Activated CD8-positive, alpha-beta T cell treated with anti-CD3 and anti-CD28 coated beads, Interleukin-2, amount 10 ng/mL, durations not matched to agents 7 days and 5 days (primary cell): Measurements from ENCODE around the gene SNTG2. TPM values are rescaled to one million over a fixed set of nuclear protein-coding genes. Genes with fewer than 3 reads are reported as not detected.
"Not testable (repeated sequence)": the region's sequence is repeated elsewhere in the genome, so short reads cannot be mapped to it uniquely, and the experiment has no call there.

ENCODE experiments used
- ATAC-seq: fragments of 150-1000 bp; cut with Tn5 transposase; one replicate; pipeline ENCODE4 v1.10.0; 2021; ENCODE audit warnings: moderate library complexity
- CTCF ChIA-PET: fragments of 350-600 bp; sonication (Branson Sonifier 250); formaldehyde crosslinking; loops from one replicate; lab custom pipeline; 2021; ENCODE audit warnings: antibody characterized with exemption; lab: Charles Lee
- POLR2A ChIA-PET: fragments of 350-600 bp; sonication (Branson Sonifier 250); formaldehyde crosslinking; loops from one replicate; lab custom pipeline; 2021; ENCODE audit warnings: antibody characterized with exemption; lab: Charles Lee
- DNase-seq: peaks from one replicate; pipeline ENCODE4 v3.0.0-alpha.2; 2020
- H3K27ac Mint-ChIP-seq: one replicate; pipeline ENCODE4 v1.8.0; 2021; ENCODE audit warnings: mild to moderate bottlenecking, mixed read lengths
- H3K27me3 Mint-ChIP-seq: one replicate; pipeline ENCODE4 v1.8.0; 2021; ENCODE audit warnings: low read depth, mixed read lengths
- H3K36me3 Mint-ChIP-seq: one replicate; pipeline ENCODE4 v1.8.0; 2021; ENCODE audit warnings: low read depth, mixed read lengths
- H3K4me1 Mint-ChIP-seq: one replicate; pipeline ENCODE4 v1.8.0; 2021; ENCODE audit warnings: low read depth, mixed read lengths
- H3K4me3 Mint-ChIP-seq: one replicate; pipeline ENCODE4 v1.8.0; 2021; ENCODE audit warnings: mild to moderate bottlenecking, mixed read lengths
- H3K9me3 Mint-ChIP-seq: one replicate; pipeline ENCODE4 v1.8.0; 2022; ENCODE audit warnings: mixed read lengths; ENCODE audit not compliant: insufficient read depth
- total RNA-seq, 2 experiments: library from RNA; stranded (reverse); gene quantifications; one replicate each; pipeline ENCODE4 v1.2.3, GENCODE V29; 2021

SNTG2 gene
- 1 to 10 TPM; 1.6 to 2.5 TPM for total RNA-seq

GRCh38 chr2:950080-950966 is at the start of gene SNTG2:
Gene SNTG2, plus strand, starts transcription at chr2:950849. Its CDS starts 148 bp downstream, at chr2:950997.
- peak; percentile 73 for DNase-seq
- Mint-ChIP-seq H3K4me3 (peak within 1 kb of the TSS; percentile 70), H3K27ac (peak within 1 kb of the TSS; percentile 24), H3K36me3 (no peaks in the 10 kb centered on the region), H3K9me3 (no peaks in the 10 kb centered on the region), H3K4me1 (peaks cover 29% of the 10 kb centered on the region), H3K27me3 (peaks cover 21% of the 10 kb centered on the region)
- ChIA-PET CTCF (interaction anchor here (0.9 kb wide), 1 partner anchor 24 kb away, joined by 3 read pairs; no protein-coding TSS in a partner anchor), POLR2A (interaction anchor here (0.6 to 1.1 kb wide), 3 partner anchors 8 to 68 kb away, joined by 3 to 4 read pairs (median 3); no protein-coding TSS in a partner anchor)
- ATAC-seq, result peak; percentile 93

DNA sequence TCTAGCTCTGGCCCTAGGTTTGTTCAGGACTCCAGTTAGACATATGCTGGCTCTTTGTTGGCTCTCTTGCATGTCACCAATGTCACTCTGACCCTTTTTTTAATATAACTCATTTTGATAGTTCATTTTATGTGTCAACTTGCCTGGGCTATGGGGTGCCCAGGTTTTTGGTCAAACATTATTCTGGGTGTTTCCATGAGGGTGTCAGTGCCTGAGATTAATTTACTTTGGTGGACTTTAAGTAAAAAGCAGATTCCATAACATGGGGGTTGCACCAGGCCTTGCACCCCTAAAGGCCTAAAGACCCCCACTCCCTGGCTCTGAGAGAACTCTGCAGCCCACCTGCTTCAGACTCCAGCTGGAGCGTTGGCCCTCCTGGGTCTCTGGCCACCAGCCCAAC is 48.1 kb upstream of the SNTG2 start:
- ChIA-PET CTCF (no interaction called here), POLR2A (no interaction called here)
- H3K4me1 Mint-ChIP-seq, result no peaks in the 10 kb centered on the region
- no peak overlapping the region for H3K4me3 Mint-ChIP-seq
- DNase-seq (no peak), ATAC-seq (no peak)
- no peaks in the 10 kb centered on the region for H3K9me3 Mint-ChIP-seq
- H3K27ac Mint-ChIP-seq, result no peak overlapping the region
- H3K27me3 Mint-ChIP-seq, result no peaks in the 10 kb centered on the region
- H3K36me3 Mint-ChIP-seq, result no peaks in the 10 kb centered on the region

DNA sequence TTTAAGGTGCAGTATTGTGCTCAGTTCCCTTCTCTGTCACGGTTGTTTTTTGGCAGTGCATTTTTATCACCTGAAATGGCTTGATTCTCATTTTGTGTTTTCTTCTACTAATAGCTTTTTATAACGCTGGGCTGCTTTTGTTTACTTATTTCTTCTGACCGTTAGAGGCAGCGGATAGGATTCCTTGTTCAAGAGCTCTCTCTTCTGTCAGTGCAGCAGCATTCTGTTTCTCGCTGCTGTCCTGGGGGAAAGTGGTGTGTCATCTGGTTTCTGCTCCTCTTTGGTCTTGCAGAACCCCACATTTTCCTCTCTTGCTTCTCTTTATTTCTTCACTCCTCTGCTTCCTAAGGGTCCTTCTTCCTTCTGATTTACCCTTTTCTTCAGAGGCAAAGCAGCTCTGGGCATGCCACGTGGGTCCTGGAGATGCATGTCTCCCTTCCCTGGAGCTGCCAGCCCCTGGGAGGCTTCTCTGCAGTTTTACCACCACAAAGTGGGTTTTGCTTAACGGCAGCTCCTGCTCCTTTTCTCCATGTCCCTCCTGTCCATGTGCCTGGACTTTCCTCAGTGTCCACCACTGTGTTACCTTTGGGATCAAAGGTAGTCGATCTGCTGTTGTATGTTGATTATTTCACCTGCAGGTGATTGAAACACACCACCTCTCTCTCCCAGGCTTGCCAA is 47.3 kb upstream of the SNTG2 start:
- Mint-ChIP-seq H3K9me3 (no peaks in the 10 kb centered on the region), H3K27ac (no peak overlapping the region), H3K36me3 (no peaks in the 10 kb centered on the region), H3K4me3 (no peak overlapping the region), H3K4me1 (no peaks in the 10 kb centered on the region), H3K27me3 (no peaks in the 10 kb centered on the region)
- ChIA-PET POLR2A (no interaction called here), CTCF (interaction anchor here (0.7 kb wide), 1 partner anchor 238 kb away, joined by 5 read pairs; no protein-coding TSS in a partner anchor)
- DNase-seq (no peak), ATAC-seq (no peak)

DNA sequence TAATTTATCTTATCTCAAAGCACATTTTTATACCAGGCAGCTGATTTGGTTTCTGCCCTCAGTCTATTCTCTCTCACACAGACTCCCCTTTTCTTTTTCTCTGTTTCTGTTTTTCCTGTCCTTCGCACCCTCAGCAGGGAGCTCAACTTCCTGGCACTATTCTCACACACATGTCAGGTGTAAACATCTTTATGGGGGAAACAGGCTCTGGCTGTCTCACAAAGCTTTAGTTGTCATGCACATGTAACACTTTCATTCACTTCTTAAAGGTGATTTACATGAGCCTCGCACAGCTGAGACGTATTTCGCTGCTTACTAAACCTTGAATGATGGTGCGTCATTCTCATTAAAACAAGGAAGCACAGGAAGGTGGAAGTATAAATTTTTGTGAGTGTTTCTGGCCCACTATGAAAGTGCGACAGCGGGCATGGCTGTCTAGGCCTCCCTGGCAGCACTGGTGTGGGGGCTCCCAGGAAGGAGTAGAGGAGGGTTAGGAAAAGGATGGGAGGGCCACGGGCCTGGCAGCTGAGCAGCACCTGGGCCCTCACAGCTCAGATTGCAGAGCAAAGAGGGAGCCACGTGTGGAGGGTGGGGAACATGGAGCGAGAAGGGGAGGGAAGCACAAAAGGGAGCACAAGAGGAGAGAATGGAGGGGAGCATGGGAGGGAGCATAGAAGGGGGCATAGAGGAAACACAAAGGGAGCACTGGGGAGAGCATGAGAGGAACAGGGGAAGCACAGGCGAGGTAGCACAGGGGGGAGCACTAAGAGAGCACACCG is 46.2 kb upstream of the SNTG2 start:
- no peaks in the 10 kb centered on the region for H3K27me3 Mint-ChIP-seq
- CTCF ChIA-PET, result interaction anchor here (0.7 kb wide), 1 partner anchor 236 kb away, joined by 5 read pairs; no protein-coding TSS in a partner anchor
- no peak overlapping the region for H3K27ac Mint-ChIP-seq
- no peaks in the 10 kb centered on the region for H3K4me1 Mint-ChIP-seq
- no peak for ATAC-seq
- DNase-seq, result no peak
- H3K36me3 Mint-ChIP-seq, result no peaks in the 10 kb centered on the region
- no peak overlapping the region for H3K4me3 Mint-ChIP-seq
- POLR2A ChIA-PET, result no interaction called here
- H3K9me3 Mint-ChIP-seq, result peaks cover 3% of the 10 kb centered on the region

GRCh38 chr2:905091-905832 is 45.4 kb upstream of the SNTG2 start:
- H3K4me3 Mint-ChIP-seq, result no peak overlapping the region
- DNase-seq (no peak), ATAC-seq (no peak)
- peaks cover under 1% of the 10 kb centered on the region for H3K36me3 Mint-ChIP-seq
- H3K27ac Mint-ChIP-seq, result no peak overlapping the region
- no peaks in the 10 kb centered on the region for H3K27me3 Mint-ChIP-seq
- POLR2A ChIA-PET, result no interaction called here
- peaks cover 4% of the 10 kb centered on the region for H3K9me3 Mint-ChIP-seq
- CTCF ChIA-PET, result no interaction called here
- H3K4me1 Mint-ChIP-seq, result peaks cover 3% of the 10 kb centered on the region

DNA sequence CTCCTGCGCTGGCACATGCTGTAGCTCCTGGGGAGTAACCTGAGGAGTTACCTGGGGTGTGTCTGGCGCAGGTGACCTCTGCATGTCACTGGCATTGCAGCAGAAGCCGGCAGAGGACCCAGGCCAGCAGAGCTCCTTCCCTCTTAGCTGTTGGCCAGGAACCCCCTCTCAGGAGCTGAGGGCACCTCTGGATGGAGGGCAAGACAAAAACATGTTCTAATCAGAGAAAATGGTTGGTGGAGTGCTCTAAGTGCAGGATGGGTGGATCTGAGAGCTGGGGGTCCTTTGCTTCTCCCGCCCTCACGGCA is 44.9 kb upstream of the SNTG2 start:
- Mint-ChIP-seq H3K4me1 (peaks cover 4% of the 10 kb centered on the region), H3K27ac (no peak overlapping the region), H3K9me3 (peaks cover 9% of the 10 kb centered on the region), H3K4me3 (no peak overlapping the region), H3K36me3 (peaks cover 2% of the 10 kb centered on the region), H3K27me3 (no peaks in the 10 kb centered on the region)
- CTCF ChIA-PET, result no interaction called here
- no peak for ATAC-seq
- POLR2A ChIA-PET, result no interaction called here
- DNase-seq, result no peak

DNA sequence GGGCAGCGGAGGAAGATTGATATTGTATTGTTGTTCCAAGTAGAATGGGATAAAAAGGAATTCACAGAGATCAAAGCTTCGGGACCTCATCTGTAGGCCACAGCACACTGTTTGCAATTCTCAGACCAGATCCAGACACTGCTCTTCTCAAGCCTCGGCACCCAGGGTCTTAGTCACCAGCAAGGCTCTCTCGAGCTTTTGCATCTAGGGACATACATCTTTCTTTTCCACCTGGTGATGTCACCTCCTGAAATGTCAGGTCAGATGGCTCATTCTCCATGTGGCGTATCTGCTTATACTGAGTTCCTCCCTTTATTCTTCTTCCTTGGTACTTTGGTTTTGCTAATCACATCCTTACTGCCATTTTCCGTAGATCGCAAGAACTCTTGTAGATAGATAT is 42.9 kb upstream of the SNTG2 start:
- Mint-ChIP-seq H3K4me3 (no peak overlapping the region), H3K27ac (no peak overlapping the region), H3K36me3 (peaks cover 2% of the 10 kb centered on the region), H3K9me3 (peaks cover 9% of the 10 kb centered on the region), H3K4me1 (peaks cover 4% of the 10 kb centered on the region), H3K27me3 (no peaks in the 10 kb centered on the region)
- ChIA-PET CTCF (no interaction called here), POLR2A (no interaction called here)
- ATAC-seq (no peak), DNase-seq (no peak)

DNA sequence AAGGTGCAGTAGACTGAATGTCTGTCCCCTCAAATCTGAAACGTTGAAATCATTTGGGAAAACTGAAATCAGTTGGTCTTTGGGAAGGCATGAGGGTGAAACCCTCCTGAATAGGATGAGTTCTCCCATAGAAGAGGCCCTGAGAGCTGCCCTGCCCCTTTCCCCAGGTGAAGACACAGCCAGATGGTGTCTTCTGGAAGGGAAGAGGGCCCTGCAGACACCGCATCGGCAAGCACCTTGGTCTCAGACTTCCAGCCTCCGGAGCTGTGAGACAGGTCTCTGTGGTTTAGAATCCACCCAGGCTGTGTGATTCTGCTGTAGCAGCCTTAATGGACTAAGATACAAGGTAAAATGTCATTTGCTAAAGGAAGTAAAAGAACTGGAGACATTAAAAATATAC is 42.1 kb upstream of the SNTG2 start:
- Mint-ChIP-seq H3K27ac (no peak overlapping the region), H3K27me3 (no peaks in the 10 kb centered on the region), H3K4me1 (peaks cover 4% of the 10 kb centered on the region), H3K4me3 (no peak overlapping the region), H3K36me3 (peaks cover 2% of the 10 kb centered on the region), H3K9me3 (peaks cover 9% of the 10 kb centered on the region)
- DNase-seq (no peak), ATAC-seq (no peak)
- CTCF ChIA-PET, result no interaction called here
- POLR2A ChIA-PET, result no interaction called here

DNA sequence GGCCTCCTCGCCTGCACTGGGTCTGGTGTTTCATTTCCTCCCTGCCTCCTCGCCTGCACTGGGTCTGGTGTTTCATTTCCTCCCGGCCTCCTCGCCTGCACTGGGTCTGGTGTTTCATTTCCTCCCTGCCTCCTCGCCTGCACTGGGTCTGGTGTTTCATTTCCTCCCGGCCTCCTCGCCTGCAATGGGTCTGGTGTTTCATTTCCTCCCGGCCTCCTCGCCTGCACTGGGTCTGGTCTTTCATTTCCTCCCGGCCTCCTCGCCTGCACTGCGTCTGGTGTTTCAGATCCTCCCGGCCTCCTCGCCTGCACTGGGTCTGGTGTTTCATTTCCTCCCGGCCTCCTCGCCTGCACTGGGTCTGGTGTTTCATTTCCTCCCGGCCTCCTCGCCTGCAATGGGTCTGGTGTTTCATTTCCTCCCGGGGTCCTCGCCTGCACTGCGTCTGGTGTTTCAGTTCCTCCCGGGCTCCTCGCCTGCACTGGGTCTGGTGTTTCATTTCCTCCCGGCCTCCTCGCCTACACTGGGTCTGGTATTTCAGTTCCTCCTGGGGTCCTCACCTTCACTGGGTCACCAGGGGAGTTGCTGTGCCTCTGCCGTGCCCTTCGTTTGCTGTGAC is 40.8 kb upstream of the SNTG2 start:
- DNase-seq, H3K4me1 Mint-ChIP-seq, CTCF ChIA-PET, H3K9me3 Mint-ChIP-seq, ATAC-seq, H3K4me3 Mint-ChIP-seq, H3K27ac Mint-ChIP-seq, H3K27me3 Mint-ChIP-seq, POLR2A ChIA-PET, H3K36me3 Mint-ChIP-seq: not testable (repeated sequence)

GRCh38 chr2:910698-911097 is 40.0 kb upstream of the SNTG2 start:
- H3K36me3 Mint-ChIP-seq, result peaks cover 2% of the 10 kb centered on the region
- ATAC-seq (no peak), DNase-seq (no peak)
- ChIA-PET CTCF (no interaction called here), POLR2A (no interaction called here)
- H3K27me3 Mint-ChIP-seq, result no peaks in the 10 kb centered on the region
- peaks cover 9% of the 10 kb centered on the region for H3K9me3 Mint-ChIP-seq
- H3K4me3 Mint-ChIP-seq, result no peak overlapping the region
- H3K27ac Mint-ChIP-seq, result no peak overlapping the region
- H3K4me1 Mint-ChIP-seq, result peaks cover 4% of the 10 kb centered on the region

GRCh38 chr2:915979-916378 is 34.7 kb upstream of the SNTG2 start:
- CTCF ChIA-PET, result no interaction called here
- DNase-seq (no peak), ATAC-seq (no peak)
- POLR2A ChIA-PET, result no interaction called here
- Mint-ChIP-seq H3K4me3 (no peak overlapping the region), H3K36me3 (no peaks in the 10 kb centered on the region), H3K4me1 (no peaks in the 10 kb centered on the region), H3K9me3 (no peaks in the 10 kb centered on the region), H3K27ac (no peak overlapping the region), H3K27me3 (no peaks in the 10 kb centered on the region)
